ENCODE data around the gene PARP1.

- TF ChIP-seq POLR2A (IDR thresholded peaks at IDR 0.05; ENCODE audit: low read depth, low read length) (no peak), PAX5 (IDR thresholded peaks at IDR 0.05; ENCODE audit: insufficient read depth, low read length, severe bottlenecking) (no peak), POLR2AphosphoS5 (IDR thresholded peaks at IDR 0.05; ENCODE audit: low read depth, low read length) (no peak), TAF1 (IDR thresholded peaks at IDR 0.05; ENCODE audit: low read depth, low read length) (no peak), SPI1 (IDR thresholded peaks at IDR 0.05; ENCODE audit: low read depth, low read length) (no peak)
Observed at GRCh38 chr1:226344441-226345259, 63.2 kb downstream of the PARP1 start.

All from GM12891 (cell line).